GM18519 (cell line): ENCODE results near the gene SHANK2.
"Not testable (repeated sequence)": the region's sequence is repeated elsewhere in the genome, so short reads cannot be mapped to it uniquely, and the experiment has no call there.

Source experiments
- ATAC-seq: cut with Tn5 transposase; IDR thresholded peaks from one replicate; pipeline ENCODE4 v1.9.1; 2021; ENCODE audit warnings: mild to moderate bottlenecking, moderate library complexity; ENCODE audit not compliant: unreplicated experiment, low FRiP score

Gene SHANK2

DNA sequence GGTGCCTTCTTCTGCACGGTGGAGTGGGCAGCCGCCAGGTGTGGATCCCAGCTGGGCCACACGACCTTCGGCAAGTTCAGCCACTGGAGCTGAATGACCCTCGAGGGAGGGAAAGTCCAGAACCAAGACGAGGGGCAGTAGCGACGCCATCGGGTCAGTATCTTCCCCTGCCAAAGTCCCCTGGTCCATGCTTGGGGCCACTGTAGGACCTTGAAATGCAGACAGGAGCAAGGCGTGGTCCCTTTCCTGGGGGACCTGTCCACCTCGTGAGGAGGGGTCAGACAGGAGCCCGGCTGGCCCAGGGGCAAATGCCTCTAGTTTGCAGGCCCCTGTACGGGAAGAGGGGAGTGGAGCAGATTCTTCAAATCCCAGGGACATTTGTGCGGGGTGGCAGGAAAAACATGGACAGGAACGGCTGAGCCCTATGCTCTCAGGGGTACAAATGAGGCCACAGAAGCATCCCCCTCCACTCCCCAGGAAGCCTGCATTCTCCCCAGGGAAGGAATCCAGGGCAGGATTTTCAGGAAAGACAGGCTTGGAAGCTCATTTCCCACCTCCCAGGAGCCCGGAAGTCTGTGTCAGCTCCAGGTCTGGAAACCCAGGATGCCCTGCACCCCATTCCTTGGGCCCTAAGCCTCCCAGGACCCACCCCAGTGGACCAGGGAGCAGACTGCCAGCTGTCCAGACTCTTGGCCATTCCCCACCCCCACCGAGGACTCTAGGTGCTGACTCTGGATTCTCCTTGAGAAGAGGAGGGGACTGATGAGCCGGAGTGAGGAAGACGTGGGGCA, 6.6 kb downstream of the SHANK2 start:
- ATAC-seq = no peak

DNA sequence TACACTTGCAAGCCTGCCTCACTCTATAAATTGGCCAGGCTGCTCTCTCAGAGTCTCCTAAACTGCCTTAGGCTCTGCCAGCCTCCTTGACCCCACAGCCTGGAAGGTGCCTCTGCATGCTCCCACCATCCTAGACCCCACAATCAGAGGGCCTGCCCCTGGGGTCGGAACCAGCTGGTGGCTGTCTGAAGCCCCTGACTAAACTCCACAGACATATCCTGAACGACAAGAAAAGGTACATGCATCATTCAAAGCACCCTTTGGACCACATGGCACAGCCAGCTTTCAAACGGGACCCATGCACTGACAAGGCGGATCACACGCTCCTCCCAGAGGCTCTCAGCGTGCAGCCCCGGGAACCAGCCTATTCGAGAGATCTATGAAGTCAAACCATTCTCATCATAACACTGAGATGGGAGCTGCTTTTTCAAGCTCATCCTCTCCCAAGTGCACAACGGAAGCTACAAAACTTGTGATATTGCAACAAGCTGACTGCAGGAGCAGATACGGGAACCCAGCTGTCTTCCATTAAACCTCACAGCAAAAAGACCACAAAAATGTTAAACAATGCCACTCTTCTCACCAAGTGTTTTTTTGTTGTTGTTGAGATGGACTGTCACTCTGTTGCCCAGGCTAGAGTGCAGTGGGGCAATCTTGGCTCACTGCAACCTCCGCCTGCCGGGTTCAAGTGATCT, 8.1 kb downstream of the SHANK2 start:
- ATAC-seq = no peak

DNA sequence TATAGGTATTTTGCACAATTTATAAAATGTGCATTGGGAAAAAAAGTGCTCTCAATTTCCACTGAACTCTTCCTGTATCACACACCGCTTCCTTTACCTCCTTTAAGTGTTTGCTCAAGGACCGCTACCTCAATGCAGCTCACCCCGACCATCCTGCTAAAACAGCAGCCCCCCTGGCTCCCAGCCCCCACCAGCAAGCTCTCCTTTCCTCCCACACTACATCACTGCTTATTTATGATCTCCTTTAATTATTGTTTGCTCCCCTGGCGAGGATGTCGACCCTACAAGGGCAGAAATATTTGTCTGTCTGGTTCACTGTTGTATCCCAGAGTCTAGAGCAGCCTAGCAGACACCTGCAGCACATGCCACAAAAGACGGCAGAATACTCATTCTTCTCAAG, 10.0 kb downstream of the SHANK2 start:
- no peak for ATAC-seq

DNA sequence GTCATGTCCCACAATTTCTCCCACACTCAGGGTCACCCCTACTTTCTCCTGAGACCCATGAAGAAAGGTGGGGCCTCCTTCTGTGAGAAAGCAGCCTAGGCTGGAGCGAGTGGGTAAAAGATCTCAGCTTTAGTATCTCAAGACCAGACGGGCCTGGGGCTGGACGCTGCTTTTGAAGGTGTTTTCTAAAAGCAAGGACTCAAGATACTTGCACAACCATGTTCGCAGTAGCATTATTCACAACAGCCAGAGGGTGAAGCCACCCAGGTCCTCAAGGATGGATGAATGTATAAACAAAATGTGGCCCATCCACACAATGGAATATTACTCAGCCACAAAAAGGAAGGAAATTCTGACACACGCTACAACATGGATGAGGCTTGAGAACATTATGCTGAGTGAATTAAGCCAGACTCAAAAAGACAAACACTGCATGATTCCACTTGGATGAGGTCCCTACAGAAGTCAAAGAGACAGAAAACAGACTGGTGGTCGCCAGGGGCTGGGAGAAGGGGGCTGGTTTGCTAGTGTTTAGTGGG, 10.6 kb downstream of the SHANK2 start:
- ATAC-seq = no peak

GRCh38 chr11:71240865-71241691, 11.3 kb downstream of the SHANK2 start:
- no peak for ATAC-seq

GRCh38 chr11:71240061-71240690, 12.2 kb downstream of the SHANK2 start:
- no peak for ATAC-seq

- ATAC-seq = no peak
Observed at GRCh38 chr11:71239581-71239980, 12.8 kb downstream of the SHANK2 start.

- ATAC-seq = no peak
Observed at GRCh38 chr11:71238941-71239340, 13.4 kb downstream of the SHANK2 start.

GRCh38 chr11:71238285-71238875, 14.0 kb downstream of the SHANK2 start:
- ATAC-seq = no peak

GRCh38 chr11:71237853-71238252, 14.5 kb downstream of the SHANK2 start:
- ATAC-seq = no peak

- no peak for ATAC-seq
Observed at GRCh38 chr11:71236836-71237475, 15.4 kb downstream of the SHANK2 start.

GRCh38 chr11:71235719-71236118, 16.7 kb downstream of the SHANK2 start:
- no peak for ATAC-seq

- ATAC-seq = not testable (repeated sequence)
Observed at GRCh38 chr11:71233896-71234852, 18.2 kb downstream of the SHANK2 start.

- ATAC-seq = no peak
Observed at GRCh38 chr11:71232364-71232763, 20.0 kb downstream of the SHANK2 start.

DNA sequence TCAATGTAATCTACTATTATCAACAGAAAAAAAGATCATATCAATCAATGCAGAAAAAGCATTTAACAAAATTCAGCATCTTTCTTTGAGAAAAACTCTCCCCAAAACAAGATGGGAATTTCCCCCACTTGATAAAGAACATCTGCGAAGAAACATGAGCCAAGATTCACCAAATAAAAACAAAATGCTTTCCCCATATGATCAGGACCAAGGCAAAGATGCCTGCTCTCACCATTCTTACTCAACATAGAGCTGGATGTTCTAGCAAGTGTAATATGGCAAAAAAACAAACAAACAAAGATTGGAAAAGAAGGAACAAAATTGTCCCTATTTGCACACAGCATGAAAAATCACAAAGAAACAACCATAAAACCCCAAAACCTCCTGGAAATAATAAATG, 23.4 kb downstream of the SHANK2 start:
- no peak for ATAC-seq

DNA sequence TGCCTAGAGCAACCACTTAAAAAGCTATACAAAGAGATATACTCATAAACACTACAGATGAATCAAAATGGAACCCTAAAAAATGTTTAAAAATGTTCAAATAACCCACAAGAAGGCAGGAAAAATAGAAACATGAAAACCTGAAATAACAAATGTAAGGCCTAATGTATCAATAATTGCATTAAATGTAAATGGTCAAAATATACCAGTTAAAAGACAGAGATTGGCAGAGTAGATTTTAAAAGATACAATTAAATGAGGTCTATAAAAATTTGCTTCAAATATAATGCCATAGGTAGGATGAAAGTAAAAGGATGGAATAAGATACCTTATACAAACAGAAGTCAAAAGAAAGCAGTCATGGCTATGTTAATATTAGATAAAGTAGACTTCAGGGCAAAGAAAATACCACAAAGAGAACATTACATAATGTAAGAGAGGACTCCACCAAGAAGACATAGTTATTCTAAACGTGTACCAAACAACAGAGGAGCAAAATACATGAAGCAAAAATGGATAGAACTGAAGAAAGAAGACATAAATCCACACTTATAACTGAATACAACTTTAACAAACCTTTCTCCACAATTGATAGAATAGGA, 25.2 kb downstream of the SHANK2 start:
- no peak for ATAC-seq

DNA sequence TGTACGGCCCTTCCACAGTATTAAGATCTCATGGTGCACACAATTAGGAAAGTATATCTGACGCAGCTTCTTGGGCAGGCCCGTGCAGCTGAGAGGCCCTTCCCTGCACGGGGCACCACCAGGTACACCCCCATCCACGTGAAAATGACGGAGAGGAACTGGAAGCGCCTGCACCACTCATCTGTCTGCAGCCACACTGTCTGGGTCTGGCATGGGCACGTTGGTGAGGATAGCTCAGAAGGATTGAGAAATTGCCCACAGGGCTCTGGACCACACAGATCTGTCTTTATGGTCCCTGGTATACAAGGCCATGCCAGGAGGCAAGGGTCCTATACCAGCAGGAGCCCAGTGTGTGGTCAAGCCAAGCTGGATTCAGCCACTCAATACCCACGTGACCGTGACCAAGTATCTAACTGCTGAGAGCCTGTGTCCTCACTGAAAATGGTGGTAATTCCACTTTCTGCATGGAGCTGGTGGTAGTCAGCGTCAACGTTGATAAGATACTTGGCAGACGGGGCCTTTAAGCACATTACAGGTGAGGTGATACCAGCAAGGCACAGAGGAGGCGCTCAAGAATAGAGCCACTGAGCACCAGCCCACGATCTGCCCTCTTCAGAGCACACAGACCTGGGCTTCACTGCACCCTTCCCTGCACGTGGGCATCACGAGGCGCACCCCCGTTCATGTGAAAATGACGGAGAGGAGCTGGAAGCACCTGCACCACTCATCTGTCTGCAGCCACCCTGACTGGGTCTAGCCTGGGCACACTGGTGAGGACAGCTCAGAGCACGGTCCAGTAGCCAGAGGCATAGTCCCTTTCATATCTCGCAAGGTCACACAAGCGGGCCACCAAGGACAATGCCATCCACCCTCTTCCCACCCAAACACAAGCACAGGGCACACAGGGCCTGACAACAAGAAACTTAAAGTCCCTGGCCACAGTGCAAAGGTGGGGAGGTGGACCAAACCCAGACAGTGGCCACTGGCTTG, 28.4 kb downstream of the SHANK2 start:
- no peak for ATAC-seq
